HCT116 (cell line): ENCODE measurements around the gene MLKL. TPM values are rescaled to one million over a fixed set of nuclear protein-coding genes. Genes with fewer than 3 reads are reported as not detected.
"Not testable (repeated sequence)": the region's sequence is repeated elsewhere in the genome, so short reads cannot be mapped to it uniquely, and the experiment has no call there.

Source experiments
- ATAC-seq: fragments of 200-7000 bp; cut with Tn5 transposase; 2 replicates; pipeline ENCODE4 v1.9.1; 2020; ENCODE audit warnings: mild to moderate bottlenecking, moderate library complexity
- BruUV-seq: library from RNA; stranded (reverse); fragments of 400-500 nt; replicated peaks from 2 replicates; lab custom pipeline; 2021; lab: Mats Ljungman, UMichigan
- CTCF ChIA-PET: fragments of 300-600 bp; sonication (Branson Sonifier 250); formaldehyde crosslinking; loops from one replicate; lab custom pipeline; 2021; ENCODE audit warnings: antibody characterized with exemption; lab: Charles Lee
- POLR2A ChIA-PET: fragments of 300-600, 350-600 bp; sonication (Branson Sonifier 250); formaldehyde crosslinking; loops from one replicate; lab custom pipeline; 2021; ENCODE audit warnings: antibody characterized with exemption; lab: Charles Lee
- RAD21 ChIA-PET, 2 experiments: fragments of 300-600 bp; sonication (Branson Sonifier 250); formaldehyde crosslinking; loops; one replicate each; lab custom pipeline; 2023; ENCODE audit warnings: low total read pairs in 2 of 2; ENCODE audit not compliant: uncharacterized antibody in 2 of 2, unreplicated experiment in 2 of 2, low non-redundant PET in 1 of 2; lab: Charles Lee
- DNase-seq: peaks from one replicate; pipeline ENCODE4 v3.0.0-alpha.2; 2010; ENCODE audit warnings: low read depth, low spot score
- H2AFZ ChIP-seq: fragments of 200-600 bp; shearing (Covaris generic), sonication (generic); 2 replicates; pipeline ENCODE4 v1.6.1; 2017; ENCODE audit warnings: low read depth, mixed run types, mixed read lengths, antibody characterized with exemption, low read length; ENCODE audit not compliant: poor library complexity, severe bottlenecking
- H3K27ac ChIP-seq: 2 replicates; pipeline ENCODE4 v1.5.1; 2012; ENCODE audit warnings: low read depth, low read length
- H3K27me3 ChIP-seq: fragments of 200-600 bp; sonication (generic); 2 replicates; pipeline ENCODE4 v1.6.1; 2016; ENCODE audit warnings: mixed run types, low read length, mixed read lengths; ENCODE audit not compliant: insufficient read depth
- H3K36me3 ChIP-seq, 2 experiments: fragments of 200-500 bp in 1 of 2; fragments of 200-600 bp in 1 of 2; sonication (Bioruptor generic) in 1 of 2; sonication (generic) in 1 of 2; 2 replicates each; pipeline versions ENCODE4 v1.5.1 to v1.6.1; 2014 to 2016; ENCODE audit warnings: low read length in 2 of 2, inconsistent platforms in 1 of 2, mixed read lengths in 1 of 2, mixed run types in 1 of 2; ENCODE audit not compliant: insufficient read depth in 2 of 2, control insufficient read depth in 1 of 2
- H3K4me1 ChIP-seq, 2 experiments: fragments of 200-600 bp in 1 of 2; sonication (generic) in 1 of 2; 2 replicates each; pipeline versions ENCODE4 v1.5.1 to v1.6.1; 2012 to 2017; ENCODE audit warnings: low read length in 2 of 2, inconsistent platforms in 1 of 2, mild to moderate bottlenecking in 1 of 2, mixed read lengths in 1 of 2, mixed run types in 1 of 2, moderate library complexity in 1 of 2; ENCODE audit not compliant: insufficient read depth in 2 of 2, control insufficient read depth in 1 of 2
- H3K4me2 ChIP-seq: fragments of 200-600 bp; sonication (generic); 2 replicates; pipeline ENCODE4 v1.6.1; 2017; ENCODE audit warnings: mixed run types, low read length, mixed read lengths
- H3K4me3 ChIP-seq, 2 experiments: fragments of 200-600 bp in 1 of 2; sonication (generic) in 1 of 2; replicated peaks in 1 of 2; 2 replicates each; pipeline ENCODE4 v1.5.1; 2011 to 2016; ENCODE audit warnings: low read length in 2 of 2, control low read depth in 1 of 2, low read depth in 1 of 2, mild to moderate bottlenecking in 1 of 2, mixed read lengths in 1 of 2, mixed run types in 1 of 2
- H3K79me2 ChIP-seq: fragments of 200-600 bp; sonication (generic); 2 replicates; pipeline ENCODE4 v1.6.1; 2017; ENCODE audit warnings: mild to moderate bottlenecking, mixed run types, low read length, moderate library complexity, mixed read lengths; ENCODE audit not compliant: insufficient read depth
- H3K9ac ChIP-seq: fragments of 200-600 bp; sonication (generic); 2 replicates; pipeline ENCODE4 v1.6.1; 2016; ENCODE audit warnings: low read length, mixed read lengths
- H3K9me2 ChIP-seq: fragments of 200-600 bp; sonication (generic), shearing (Covaris generic); 2 replicates; pipeline ENCODE4 v1.6.1; 2017; ENCODE audit warnings: mixed run types, mild to moderate bottlenecking, moderate library complexity; ENCODE audit not compliant: insufficient read depth
- H3K9me3 ChIP-seq, 2 experiments: fragments of 200-500 bp in 1 of 2; fragments of 200-600 bp in 1 of 2; sonication (Bioruptor generic) in 1 of 2; sonication (generic) in 1 of 2; 2 replicates each; pipeline ENCODE4 v1.6.1; 2014 to 2017; ENCODE audit warnings: low read length in 2 of 2, mixed read lengths in 2 of 2, inconsistent platforms in 1 of 2, low read depth in 1 of 2, mild to moderate bottlenecking in 1 of 2, mixed run types in 1 of 2, moderate library complexity in 1 of 2; ENCODE audit not compliant: control insufficient read depth in 1 of 2, insufficient read depth in 1 of 2
- H4K20me1 ChIP-seq: fragments of 200-600 bp; sonication (generic), shearing (Covaris generic); 2 replicates; pipeline ENCODE4 v1.6.1; 2017; ENCODE audit warnings: mixed run types, mild to moderate bottlenecking, moderate library complexity; ENCODE audit not compliant: insufficient read depth
- CTCF ChIP-seq, 3 experiments: fragments of 200-600 bp in 1 of 3; sonication (generic) in 1 of 3; IDR thresholded peaks in 2 of 3; conservative IDR thresholded peaks in 1 of 3; 2 replicates each; pipeline ENCODE4 v1.5.1; 2012 to 2017; ENCODE audit warnings: low read depth in 2 of 3, low read length in 2 of 3, antibody characterized with exemption in 1 of 3, borderline replicate concordance in 1 of 3, control low read depth in 1 of 3, mild to moderate bottlenecking in 1 of 3, mixed read lengths in 1 of 3, mixed run types in 1 of 3, moderate library complexity in 1 of 3; ENCODE audit not compliant: insufficient read depth in 1 of 3
- EGR1 ChIP-seq: IDR thresholded peaks from 2 replicates; pipeline ENCODE4 v1.6.1; 2012; ENCODE audit warnings: low read depth
- EZH2 ChIP-seq: fragments of 200-600 bp; sonication (generic); IDR thresholded peaks from 2 replicates; pipeline ENCODE4 v1.6.1; 2017; ENCODE audit warnings: antibody characterized with exemption, mixed run types
- TCF7L2 ChIP-seq: IDR thresholded peaks from 2 replicates; pipeline ENCODE4 v1.7.0; 2011; ENCODE audit warnings: borderline replicate concordance, inconsistent platforms; ENCODE audit not compliant: insufficient read depth, insufficient read length; ENCODE audit errors: extremely low read depth
- ZNF274 ChIP-seq: fragments of 200-500 bp; sonication (Bioruptor generic); IDR thresholded peaks from 2 replicates; pipeline ENCODE4 v1.6.1; 2014; ENCODE audit warnings: mild to moderate bottlenecking, low read depth, low read length, inconsistent platforms
- intact Hi-C: fragments of 100-400 bp; cut with micrococcal nuclease; formaldehyde crosslinking; loops from 2 replicates; pipeline ENCODE4 v1.10.0; 2022
- total RNA-seq: library from RNA; stranded (reverse); gene quantifications from one replicate; pipeline ENCODE4 v1.2.1, GENCODE V29; 2021; ENCODE audit not compliant: unreplicated experiment

Gene MLKL
- total RNA-seq, 1 experiment from 2014 or later, result 8.3 TPM

- no TSS peak for BruUV-seq
- Histone ChIP-seq H3K4me1 (peaks cover 1 to 3% of the 10 kb centered on the region in 2 experiments; a peak in 2 of 4 replicates), H2AFZ (no peak overlapping the region), H3K9me2 (no peaks in the 10 kb centered on the region), H3K4me2 (no peak overlapping the region), H3K27me3 (no peaks in the 10 kb centered on the region), H3K9me3 (peaks cover 4 to 8% of the 10 kb centered on the region in 2 experiments; a peak in 2 of 4 replicates), H3K36me3 (no peaks in the 10 kb centered on the region), H3K79me2 (no peaks in the 10 kb centered on the region), H4K20me1 (no peaks in the 10 kb centered on the region), H3K9ac (no peak overlapping the region), H3K4me3 (no peak overlapping the region), H3K27ac (no peak overlapping the region)
- TF ChIP-seq CTCF (IDR thresholded peaks at IDR 0.05 in 2 of 3, conservative IDR thresholded peaks at IDR 0.05 in 1 of 3; ENCODE audit: borderline replicate concordance in 1 of 3, insufficient read depth in 1 of 3, low read depth in 2 of 3, low read length in 2 of 3) (no peak), TCF7L2 (no peak)
- ATAC-seq (no peak), DNase-seq (no peak)
- ChIA-PET POLR2A (no interaction called here), CTCF (no interaction called here), RAD21 (interaction anchor here in 1 of 2 experiments (0.5 kb wide), 1 partner anchor 216 kb away, joined by 3 read pairs; no protein-coding TSS in a partner anchor)
- intact Hi-C loops, result no loop called here
Observed at GRCh38 chr16:74724820-74725549, 24.3 kb upstream of the MLKL start.

DNA sequence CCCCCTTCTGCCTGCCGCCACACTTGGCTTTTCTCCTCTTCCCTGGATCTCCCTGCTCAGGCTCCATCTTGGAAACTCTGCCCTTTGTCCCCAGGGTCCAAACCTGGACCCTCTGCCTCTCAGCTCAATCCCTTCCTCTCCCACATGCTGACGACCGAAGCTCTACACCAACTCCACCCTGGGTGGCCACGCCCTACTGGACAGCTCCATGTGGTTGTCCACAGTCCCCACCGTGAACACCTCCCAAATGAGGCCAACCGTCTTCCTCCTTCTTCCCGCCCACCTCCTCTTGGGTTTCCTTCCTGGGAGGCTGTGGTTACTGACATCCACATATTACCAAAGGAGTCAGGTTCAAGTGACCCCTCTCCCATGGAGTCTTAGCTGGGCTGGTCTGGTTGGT lies 22.6 kb upstream of the MLKL start:
- Histone ChIP-seq H3K4me3 (no peak overlapping the region), H3K4me1 (no peaks in the 10 kb centered on the region), H3K79me2 (no peaks in the 10 kb centered on the region), H3K9me2 (no peaks in the 10 kb centered on the region), H3K4me2 (no peak overlapping the region), H3K9ac (no peak overlapping the region), H2AFZ (no peak overlapping the region), H3K9me3 (peaks cover 4 to 8% of the 10 kb centered on the region in 2 experiments; a peak in 2 of 4 replicates), H4K20me1 (no peaks in the 10 kb centered on the region), H3K27me3 (no peaks in the 10 kb centered on the region), H3K27ac (no peak overlapping the region), H3K36me3 (no peaks in the 10 kb centered on the region)
- no peak for DNase-seq
- ChIA-PET POLR2A (no interaction called here), CTCF (no interaction called here), RAD21 (interaction anchor here in 1 of 2 experiments (0.7 kb wide), 1 partner anchor 31 kb away, joined by 4 read pairs; no protein-coding TSS in a partner anchor)
- no TSS peak for BruUV-seq
- ATAC-seq, result no peak
- intact Hi-C loops, result no loop called here
- no peak for TF ChIP-seq EGR1
- TF ChIP-seq ZNF274, result no peak
- no peak for TF ChIP-seq TCF7L2
- no peak for TF ChIP-seq EZH2

- CTCF ChIA-PET, RAD21 ChIA-PET, H2AFZ ChIP-seq, H3K27ac ChIP-seq, POLR2A ChIA-PET, H3K79me2 ChIP-seq, H4K20me1 ChIP-seq, H3K4me3 ChIP-seq, H3K9ac ChIP-seq, H3K4me2 ChIP-seq, H3K27me3 ChIP-seq, H3K9me3 ChIP-seq, H3K36me3 ChIP-seq, DNase-seq, H3K4me1 ChIP-seq, ATAC-seq, intact Hi-C loops, BruUV-seq, H3K9me2 ChIP-seq: not testable (repeated sequence)
Observed at GRCh38 chr16:74722156-74722555, 21.5 kb upstream of the MLKL start.
